NCI-H82 (cell line): ENCODE measurements around the gene TMEM144.
"Not testable (repeated sequence)": the region's sequence is repeated elsewhere in the genome, so short reads cannot be mapped to it uniquely, and the experiment has no call there.

Source experiments
- DNase-seq: peaks from one replicate; lab custom pipeline; 2025; lab: John Stamatoyannopoulos, UW

TMEM144 gene

GRCh38 chr4:158236304-158237030 lies 26.2 kb downstream of the TMEM144 start:
- DNase-seq = no peak

- DNase-seq = no peak
Observed at GRCh38 chr4:158238575-158238974, 28.3 kb downstream of the TMEM144 start.

GRCh38 chr4:158239196-158239595 lies 28.9 kb downstream of the TMEM144 start:
- peak; percentile 25 for DNase-seq

GRCh38 chr4:158243071-158243470 lies 32.8 kb downstream of the TMEM144 start:
- DNase-seq = no peak

GRCh38 chr4:158250321-158250720 lies 40.0 kb downstream of the TMEM144 start:
- no peak for DNase-seq

- peak; percentile 67 for DNase-seq
Observed at GRCh38 chr4:158253350-158253980, 43.2 kb downstream of the TMEM144 start.

GRCh38 chr4:158254292-158254691 lies 44.0 kb downstream of the TMEM144 start:
- DNase-seq = no peak

GRCh38 chr4:158255727-158256324 lies 45.5 kb downstream of the TMEM144 start:
- DNase-seq = peak; percentile 66

- DNase-seq = peak; percentile 49
Observed at GRCh38 chr4:158259955-158260575, 49.8 kb downstream of the TMEM144 start.

- no peak for DNase-seq
Observed at GRCh38 chr4:158261480-158261879, 51.2 kb downstream of the TMEM144 start.

GRCh38 chr4:158268553-158268952 lies 58.3 kb downstream of the TMEM144 start:
- DNase-seq = no peak

GRCh38 chr4:158274636-158275035 lies 64.3 kb downstream of the TMEM144 start:
- DNase-seq = no peak

- no peak for DNase-seq
Observed at GRCh38 chr4:158277558-158277957, 67.3 kb downstream of the TMEM144 start.

GRCh38 chr4:158279052-158279451 lies 68.8 kb downstream of the TMEM144 start:
- not testable (repeated sequence) for DNase-seq

GRCh38 chr4:158280856-158281255 lies 70.6 kb downstream of the TMEM144 start:
- no peak for DNase-seq

- DNase-seq = no peak
Observed at GRCh38 chr4:158282252-158282651, 72.0 kb downstream of the TMEM144 start.

- no peak for DNase-seq
Observed at GRCh38 chr4:158285429-158286216, 75.3 kb downstream of the TMEM144 start.

- DNase-seq = no peak
Observed at GRCh38 chr4:158290912-158291311, 80.6 kb downstream of the TMEM144 start.

- DNase-seq = no peak
Observed at GRCh38 chr4:158291334-158292055, 81.2 kb downstream of the TMEM144 start.

GRCh38 chr4:158292156-158292555 lies 81.9 kb downstream of the TMEM144 start:
- DNase-seq = no peak

GRCh38 chr4:158295053-158295452 lies 84.8 kb downstream of the TMEM144 start:
- DNase-seq = no peak
